ENCODE results near the gene ZBTB7B. TPM values are rescaled to one million over a fixed set of nuclear protein-coding genes. Genes with fewer than 3 reads are reported as not detected.

ZBTB7B gene
- total and polyA plus RNA-seq, 9 of the 15 experiments (the other 6 are each of a cell fraction or from before 2014, with no cell fraction given) = 0.04 to 46.5 (median 15.2) TPM

DNA sequence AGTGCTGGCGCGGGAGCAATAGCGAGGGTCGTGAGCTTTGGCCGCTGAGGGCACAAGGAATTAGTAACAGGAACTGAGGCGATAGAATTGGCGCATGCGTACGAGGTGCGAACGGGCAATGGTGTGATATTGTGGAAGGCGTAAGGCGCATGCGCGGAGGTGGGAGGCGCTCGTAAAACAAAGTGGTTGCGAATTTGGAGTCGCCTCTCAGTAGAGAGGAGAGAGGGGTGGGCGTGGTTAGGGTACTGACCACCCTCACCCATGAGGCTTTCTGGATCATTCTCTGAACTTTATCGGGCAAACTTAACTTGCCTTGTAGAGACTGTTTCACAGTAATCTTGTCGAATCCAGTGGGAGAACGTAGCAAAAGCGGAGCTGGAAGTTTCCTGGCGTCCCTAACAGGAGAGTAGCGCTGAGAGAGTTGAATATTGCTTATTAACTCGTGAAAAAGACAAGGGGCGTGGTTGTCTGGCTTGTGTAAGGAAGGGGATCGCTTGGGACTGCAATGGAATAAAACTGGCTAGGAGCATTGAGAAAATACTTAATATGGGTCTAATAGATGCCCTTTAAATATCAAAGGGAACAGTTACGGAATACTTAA is 27.7 kb upstream of the ZBTB7B start (continued):
- TF ChIP-seq, protein P1, sequence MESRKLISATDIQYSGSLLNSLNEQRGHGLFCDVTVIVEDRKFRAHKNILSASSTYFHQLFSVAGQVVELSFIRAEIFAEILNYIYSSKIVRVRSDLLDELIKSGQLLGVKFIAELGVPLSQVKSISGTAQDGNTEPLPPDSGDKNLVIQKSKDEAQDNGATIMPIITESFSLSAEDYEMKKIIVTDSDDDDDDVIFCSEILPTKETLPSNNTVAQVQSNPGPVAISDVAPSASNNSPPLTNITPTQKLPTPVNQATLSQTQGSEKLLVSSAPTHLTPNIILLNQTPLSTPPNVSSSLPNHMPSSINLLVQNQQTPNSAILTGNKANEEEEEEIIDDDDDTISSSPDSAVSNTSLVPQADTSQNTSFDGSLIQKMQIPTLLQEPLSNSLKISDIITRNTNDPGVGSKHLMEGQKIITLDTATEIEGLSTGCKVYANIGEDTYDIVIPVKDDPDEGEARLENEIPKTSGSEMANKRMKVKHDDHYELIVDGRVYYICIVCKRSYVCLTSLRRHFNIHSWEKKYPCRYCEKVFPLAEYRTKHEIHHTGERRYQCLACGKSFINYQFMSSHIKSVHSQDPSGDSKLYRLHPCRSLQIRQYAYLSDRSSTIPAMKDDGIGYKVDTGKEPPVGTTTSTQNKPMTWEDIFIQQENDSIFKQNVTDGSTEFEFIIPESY (CRISPR knock-in tag; IDR thresholded peaks at IDR 0.05) = peak; percentile 63; the same call in 1 of the 2 replicates
- TF ChIP-seq, protein P2, sequence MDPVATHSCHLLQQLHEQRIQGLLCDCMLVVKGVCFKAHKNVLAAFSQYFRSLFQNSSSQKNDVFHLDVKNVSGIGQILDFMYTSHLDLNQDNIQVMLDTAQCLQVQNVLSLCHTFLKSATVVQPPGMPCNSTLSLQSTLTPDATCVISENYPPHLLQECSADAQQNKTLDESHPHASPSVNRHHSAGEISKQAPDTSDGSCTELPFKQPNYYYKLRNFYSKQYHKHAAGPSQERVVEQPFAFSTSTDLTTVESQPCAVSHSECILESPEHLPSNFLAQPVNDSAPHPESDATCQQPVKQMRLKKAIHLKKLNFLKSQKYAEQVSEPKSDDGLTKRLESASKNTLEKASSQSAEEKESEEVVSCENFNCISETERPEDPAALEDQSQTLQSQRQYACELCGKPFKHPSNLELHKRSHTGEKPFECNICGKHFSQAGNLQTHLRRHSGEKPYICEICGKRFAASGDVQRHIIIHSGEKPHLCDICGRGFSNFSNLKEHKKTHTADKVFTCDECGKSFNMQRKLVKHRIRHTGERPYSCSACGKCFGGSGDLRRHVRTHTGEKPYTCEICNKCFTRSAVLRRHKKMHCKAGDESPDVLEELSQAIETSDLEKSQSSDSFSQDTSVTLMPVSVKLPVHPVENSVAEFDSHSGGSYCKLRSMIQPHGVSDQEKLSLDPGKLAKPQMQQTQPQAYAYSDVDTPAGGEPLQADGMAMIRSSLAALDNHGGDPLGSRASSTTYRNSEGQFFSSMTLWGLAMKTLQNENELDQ (CRISPR knock-in tag; IDR thresholded peaks at IDR 0.05; ENCODE audit: borderline replicate concordance) = peak; percentile 75; the same call in 1 of the 2 replicates
- TF ChIP-seq ZKSCAN1 (IDR thresholded peaks at IDR 0.05; ENCODE audit: low read depth, low read length) (peak; percentile 19; the same call in 1 of the 2 replicates), XRCC4 (IDR thresholded peaks at IDR 0.05; ENCODE audit: extremely low read depth, insufficient read depth, insufficient read length) (no peak), TBP (optimal IDR thresholded peaks at IDR 0.05; ENCODE audit: low read depth, low read length) (peak; percentile 86), FOXK2 (conservative IDR thresholded peaks at IDR 0.05 in 1 of 2, IDR thresholded peaks at IDR 0.05 in 1 of 2; ENCODE audit: low read depth in 2 of 2) (peak in 1 of 2 experiments; percentile 63; a peak in 2 of 4 replicates), SPI1 (IDR thresholded peaks at IDR 0.05; ENCODE audit: borderline replicate concordance, low read depth, low read length) (peak; percentile 60), TAF1 (IDR thresholded peaks at IDR 0.05; ENCODE audit: control insufficient read depth, extremely low read depth, insufficient read depth, low read length, severe bottlenecking) (peak; percentile 72), ZNF3 (CRISPR knock-in tag; IDR thresholded peaks at IDR 0.05) (no peak), MYC (IDR thresholded peaks at IDR 0.05; ENCODE audit: low read depth, low read length) (0 out of 2 replicates have a peak, but pooled peaks have one; percentile 37), MYC (CRISPR knock-in tag; IDR thresholded peaks at IDR 0.05; ENCODE audit: borderline replicate concordance, low read depth) (no peak; the same call in 1 of the 2 replicates)
- TF ChIP-seq, protein P3, sequence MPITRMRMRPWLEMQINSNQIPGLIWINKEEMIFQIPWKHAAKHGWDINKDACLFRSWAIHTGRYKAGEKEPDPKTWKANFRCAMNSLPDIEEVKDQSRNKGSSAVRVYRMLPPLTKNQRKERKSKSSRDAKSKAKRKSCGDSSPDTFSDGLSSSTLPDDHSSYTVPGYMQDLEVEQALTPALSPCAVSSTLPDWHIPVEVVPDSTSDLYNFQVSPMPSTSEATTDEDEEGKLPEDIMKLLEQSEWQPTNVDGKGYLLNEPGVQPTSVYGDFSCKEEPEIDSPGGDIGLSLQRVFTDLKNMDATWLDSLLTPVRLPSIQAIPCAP (CRISPR knock-in tag; IDR thresholded peaks at IDR 0.05; ENCODE audit: borderline replicate concordance) = no peak
- TF ChIP-seq, protein P4, sequence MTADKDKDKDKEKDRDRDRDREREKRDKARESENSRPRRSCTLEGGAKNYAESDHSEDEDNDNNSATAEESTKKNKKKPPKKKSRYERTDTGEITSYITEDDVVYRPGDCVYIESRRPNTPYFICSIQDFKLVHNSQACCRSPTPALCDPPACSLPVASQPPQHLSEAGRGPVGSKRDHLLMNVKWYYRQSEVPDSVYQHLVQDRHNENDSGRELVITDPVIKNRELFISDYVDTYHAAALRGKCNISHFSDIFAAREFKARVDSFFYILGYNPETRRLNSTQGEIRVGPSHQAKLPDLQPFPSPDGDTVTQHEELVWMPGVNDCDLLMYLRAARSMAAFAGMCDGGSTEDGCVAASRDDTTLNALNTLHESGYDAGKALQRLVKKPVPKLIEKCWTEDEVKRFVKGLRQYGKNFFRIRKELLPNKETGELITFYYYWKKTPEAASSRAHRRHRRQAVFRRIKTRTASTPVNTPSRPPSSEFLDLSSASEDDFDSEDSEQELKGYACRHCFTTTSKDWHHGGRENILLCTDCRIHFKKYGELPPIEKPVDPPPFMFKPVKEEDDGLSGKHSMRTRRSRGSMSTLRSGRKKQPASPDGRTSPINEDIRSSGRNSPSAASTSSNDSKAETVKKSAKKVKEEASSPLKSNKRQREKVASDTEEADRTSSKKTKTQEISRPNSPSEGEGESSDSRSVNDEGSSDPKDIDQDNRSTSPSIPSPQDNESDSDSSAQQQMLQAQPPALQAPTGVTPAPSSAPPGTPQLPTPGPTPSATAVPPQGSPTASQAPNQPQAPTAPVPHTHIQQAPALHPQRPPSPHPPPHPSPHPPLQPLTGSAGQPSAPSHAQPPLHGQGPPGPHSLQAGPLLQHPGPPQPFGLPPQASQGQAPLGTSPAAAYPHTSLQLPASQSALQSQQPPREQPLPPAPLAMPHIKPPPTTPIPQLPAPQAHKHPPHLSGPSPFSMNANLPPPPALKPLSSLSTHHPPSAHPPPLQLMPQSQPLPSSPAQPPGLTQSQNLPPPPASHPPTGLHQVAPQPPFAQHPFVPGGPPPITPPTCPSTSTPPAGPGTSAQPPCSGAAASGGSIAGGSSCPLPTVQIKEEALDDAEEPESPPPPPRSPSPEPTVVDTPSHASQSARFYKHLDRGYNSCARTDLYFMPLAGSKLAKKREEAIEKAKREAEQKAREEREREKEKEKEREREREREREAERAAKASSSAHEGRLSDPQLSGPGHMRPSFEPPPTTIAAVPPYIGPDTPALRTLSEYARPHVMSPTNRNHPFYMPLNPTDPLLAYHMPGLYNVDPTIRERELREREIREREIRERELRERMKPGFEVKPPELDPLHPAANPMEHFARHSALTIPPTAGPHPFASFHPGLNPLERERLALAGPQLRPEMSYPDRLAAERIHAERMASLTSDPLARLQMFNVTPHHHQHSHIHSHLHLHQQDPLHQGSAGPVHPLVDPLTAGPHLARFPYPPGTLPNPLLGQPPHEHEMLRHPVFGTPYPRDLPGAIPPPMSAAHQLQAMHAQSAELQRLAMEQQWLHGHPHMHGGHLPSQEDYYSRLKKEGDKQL (CRISPR knock-in tag; IDR thresholded peaks at IDR 0.05; ENCODE audit: borderline replicate concordance) = 0 out of 2 replicates have a peak, but pooled peaks have one; percentile 71

All from K562 (cell line).